Upper lobe of left lung (tissue), 6 donors: Measurements from ENCODE around the gene AAR2. TPM values are rescaled to one million over a fixed set of nuclear protein-coding genes. Genes with fewer than 3 reads are reported as not detected.

Source experiments
- ATAC-seq, 2 donors: fragments of 200-7000 bp; cut with Tn5 transposase; one replicate each; pipeline ENCODE4 v1.9.1; 2022; ENCODE audit warnings: mild to moderate bottlenecking in 2 of 2, moderate library complexity in 2 of 2; ENCODE audit not compliant: low FRiP score in 2 of 2
- DNase-seq, 2 donors: peaks; one replicate each; pipeline ENCODE4 v3.0.0-alpha.2; 2019 to 2020
- H3K27ac ChIP-seq, 4 donors: fragments of 200-600 bp; sonication (generic); one replicate each; pipeline ENCODE4 v1.5.1; 2016 to 2019
- H3K27me3 ChIP-seq, 4 donors: fragments of 200-600 bp; sonication (generic); one replicate each; pipeline ENCODE4 v1.5.1; 2017 to 2019
- H3K36me3 ChIP-seq, 4 donors: fragments of 200-600 bp; sonication (generic); one replicate each; pipeline ENCODE4 v1.5.1; 2016 to 2019
- H3K4me1 ChIP-seq, 4 donors: fragments of 200-600 bp; sonication (generic); one replicate each; pipeline ENCODE4 v1.5.1; 2018 to 2019
- H3K4me3 ChIP-seq, 4 donors: fragments of 200-600 bp; sonication (generic); one replicate each; pipeline ENCODE4 v1.5.1; 2017 to 2019; ENCODE audit warnings: mild to moderate bottlenecking in 2 of 4, moderate library complexity in 1 of 4
- H3K9me3 ChIP-seq, 4 donors: fragments of 200-600 bp; sonication (generic); one replicate each; pipeline ENCODE4 v1.5.1; 2018 to 2019
- EP300 ChIP-seq, 4 donors: sonication (generic); formaldehyde crosslinking; IDR thresholded peaks; one replicate each; pipeline ENCODE4 v1.5.1; 2017; ENCODE audit warnings: antibody characterized with exemption in 4 of 4, control low read depth in 2 of 4
- POLR2A ChIP-seq, 4 donors: fragments of 450-650 bp; IDR thresholded peaks; one replicate each; pipeline ENCODE4 v1.5.1; 2016 to 2017; ENCODE audit warnings: antibody characterized with exemption in 4 of 4, mild to moderate bottlenecking in 2 of 4
- POLR2AphosphoS5 ChIP-seq, 2 donors: sonication (generic); formaldehyde crosslinking; IDR thresholded peaks; one replicate each; pipeline ENCODE4 v1.5.1; 2017; ENCODE audit warnings: antibody characterized with exemption in 2 of 2
- WGBS, 2 donors: methylation state at CpG; one replicate each; pipeline ENCODE4 v1.1.5; 2017 to 2018; 5-methylcytosine and 5-hydroxymethylcytosine counted together
- total RNA-seq, 6 donors: library from RNA; depleted of rRNA in 4 of 6; stranded (reverse); fragments of >200 nt in 4 of 6; gene quantifications; one replicate each; pipeline versions ENCODE4 v1.1.0 to v1.2.1, GENCODE V29; 2016 to 2021
- TF ChIP-seq, protein P1 (sequence below), 6 experiments: fragments of 450-650 bp in 4 of 6; fragments of 200-600 bp in 2 of 6; sonication (generic) in 2 of 6; IDR thresholded peaks; one replicate each; pipeline ENCODE4 v1.5.1; 2016 to 2019; ENCODE audit warnings: antibody characterized with exemption in 6 of 6
- donor health status: DM: no; HTN: no; CAD: no; lungs with moderate emphysema.
- donor health status: DM: no; HTN: yes; CAD: no; lungs with severe emphysema.

Gene AAR2
- total RNA-seq, 6 donors from 2014 or later, result 19.9 to 42.0 (median 25.3) TPM

DNA sequence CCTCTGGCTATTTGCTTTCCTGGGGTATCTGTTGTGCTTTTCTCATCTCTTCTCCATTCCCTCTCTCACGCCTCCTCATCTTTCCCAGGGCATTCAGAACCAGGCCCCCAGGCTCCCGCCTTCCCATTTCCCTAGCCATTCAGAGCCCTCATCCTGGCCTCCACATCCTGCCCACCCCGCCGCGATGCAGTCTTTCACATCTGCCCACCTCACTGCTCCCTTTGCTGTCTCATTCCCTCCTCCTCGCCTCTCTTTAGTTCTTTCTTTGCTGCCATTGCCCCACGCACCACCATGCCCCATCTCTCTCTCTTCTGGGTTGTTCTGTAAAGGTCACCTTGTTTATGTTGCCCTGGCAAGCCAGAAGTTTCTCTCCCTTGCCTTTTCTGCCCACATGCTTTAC lies 10.6 kb upstream of the AAR2 start:
- no peak for DNase-seq
- H3K36me3 ChIP-seq, result peaks cover 0 to 34% (median 12%) of the 10 kb centered on the region in 4 donors
- TF ChIP-seq POLR2A (IDR thresholded peaks at IDR 0.05) (no peak), EP300 (IDR thresholded peaks at IDR 0.05) (no peak), POLR2AphosphoS5 (IDR thresholded peaks at IDR 0.05) (no peak)
- TF ChIP-seq, protein P1, sequence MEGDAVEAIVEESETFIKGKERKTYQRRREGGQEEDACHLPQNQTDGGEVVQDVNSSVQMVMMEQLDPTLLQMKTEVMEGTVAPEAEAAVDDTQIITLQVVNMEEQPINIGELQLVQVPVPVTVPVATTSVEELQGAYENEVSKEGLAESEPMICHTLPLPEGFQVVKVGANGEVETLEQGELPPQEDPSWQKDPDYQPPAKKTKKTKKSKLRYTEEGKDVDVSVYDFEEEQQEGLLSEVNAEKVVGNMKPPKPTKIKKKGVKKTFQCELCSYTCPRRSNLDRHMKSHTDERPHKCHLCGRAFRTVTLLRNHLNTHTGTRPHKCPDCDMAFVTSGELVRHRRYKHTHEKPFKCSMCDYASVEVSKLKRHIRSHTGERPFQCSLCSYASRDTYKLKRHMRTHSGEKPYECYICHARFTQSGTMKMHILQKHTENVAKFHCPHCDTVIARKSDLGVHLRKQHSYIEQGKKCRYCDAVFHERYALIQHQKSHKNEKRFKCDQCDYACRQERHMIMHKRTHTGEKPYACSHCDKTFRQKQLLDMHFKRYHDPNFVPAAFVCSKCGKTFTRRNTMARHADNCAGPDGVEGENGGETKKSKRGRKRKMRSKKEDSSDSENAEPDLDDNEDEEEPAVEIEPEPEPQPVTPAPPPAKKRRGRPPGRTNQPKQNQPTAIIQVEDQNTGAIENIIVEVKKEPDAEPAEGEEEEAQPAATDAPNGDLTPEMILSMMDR (IDR thresholded peaks at IDR 0.05), result no peak
- H3K9me3 ChIP-seq, result no peaks in the 10 kb centered on the region
- no peak overlapping the region for H3K4me3 ChIP-seq
- no peaks in the 10 kb centered on the region for H3K27me3 ChIP-seq
- H3K27ac ChIP-seq, result no peak overlapping the region
- WGBS, 2 donors, result 89 to 93% methylated on average over 7 of the region's 7 CpGs
- no peaks in the 10 kb centered on the region for H3K4me1 ChIP-seq
- no peak for ATAC-seq

DNA sequence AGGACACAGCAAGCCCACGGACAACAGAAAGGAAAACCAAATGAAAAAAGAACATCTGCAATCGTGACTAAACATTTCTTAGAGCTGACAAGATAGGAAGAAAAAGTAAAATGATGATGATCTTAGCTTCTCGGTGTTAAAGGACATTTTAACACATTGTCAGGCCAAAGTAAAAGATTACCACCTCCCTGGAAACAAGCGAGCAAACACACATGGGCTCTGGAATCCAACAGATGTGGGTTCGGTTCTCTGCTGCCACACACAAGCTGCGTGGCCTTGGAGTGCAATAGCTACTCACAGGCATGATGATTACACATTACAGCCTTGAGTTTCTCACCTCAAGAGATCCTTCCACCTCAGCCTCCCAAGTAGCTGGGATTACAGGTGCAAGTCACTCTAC lies 7.5 kb upstream of the AAR2 start:
- no peak for TF ChIP-seq POLR2A (IDR thresholded peaks at IDR 0.05)
- TF ChIP-seq, protein P1 (IDR thresholded peaks at IDR 0.05), result no peak
- no peak for TF ChIP-seq EP300 (IDR thresholded peaks at IDR 0.05)
- TF ChIP-seq POLR2AphosphoS5 (IDR thresholded peaks at IDR 0.05), result no peak
- H3K36me3 ChIP-seq, result peaks cover 0 to 21% (median 8%) of the 10 kb centered on the region in 4 donors

DNA sequence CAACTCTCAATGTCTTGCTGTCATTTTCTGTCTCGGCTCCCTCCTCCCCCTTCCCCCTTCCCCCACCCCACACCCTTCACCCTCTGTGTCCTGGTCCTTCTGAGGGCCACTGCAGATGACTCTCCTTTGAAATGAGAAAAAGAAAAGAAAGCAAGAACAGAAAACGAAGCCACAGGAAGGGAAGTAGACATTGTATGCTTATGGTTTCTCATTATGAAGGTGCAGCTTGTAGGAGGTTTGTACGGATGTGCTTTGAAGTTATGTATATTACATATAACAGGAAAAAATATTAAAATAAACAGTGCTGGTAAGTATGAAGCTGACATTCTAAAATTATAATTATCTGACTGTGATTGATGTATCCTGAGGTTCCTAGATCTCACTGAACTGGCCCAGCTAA lies 6.3 kb upstream of the AAR2 start:
- peaks cover 0 to 20% (median 7%) of the 10 kb centered on the region in 4 donors for H3K36me3 ChIP-seq
- no peak for DNase-seq
- TF ChIP-seq, protein P1 (IDR thresholded peaks at IDR 0.05), result no peak
- TF ChIP-seq POLR2A (IDR thresholded peaks at IDR 0.05) (no peak), EP300 (IDR thresholded peaks at IDR 0.05) (no peak), POLR2AphosphoS5 (IDR thresholded peaks at IDR 0.05) (no peak)
- WGBS, 2 donors, result 55 to 59% methylated on average over 3 of the region's 3 CpGs
- ATAC-seq, result no peak
- no peak overlapping the region for H3K4me3 ChIP-seq
- no peak overlapping the region for H3K27ac ChIP-seq
- H3K27me3 ChIP-seq, result no peaks in the 10 kb centered on the region
- no peaks in the 10 kb centered on the region for H3K4me1 ChIP-seq
- H3K9me3 ChIP-seq, result no peaks in the 10 kb centered on the region

More for the DNA sequence above, 7.5 kb upstream of the AAR2 start:
- 63 to 70% methylated on average over 6 of the region's 6 CpGs for WGBS, 2 donors
- DNase-seq (no peak), ATAC-seq (no peak)
- Histone ChIP-seq H3K4me3 (no peak overlapping the region), H3K27me3 (no peaks in the 10 kb centered on the region), H3K9me3 (no peaks in the 10 kb centered on the region), H3K27ac (no peak overlapping the region), H3K4me1 (no peaks in the 10 kb centered on the region)

DNA sequence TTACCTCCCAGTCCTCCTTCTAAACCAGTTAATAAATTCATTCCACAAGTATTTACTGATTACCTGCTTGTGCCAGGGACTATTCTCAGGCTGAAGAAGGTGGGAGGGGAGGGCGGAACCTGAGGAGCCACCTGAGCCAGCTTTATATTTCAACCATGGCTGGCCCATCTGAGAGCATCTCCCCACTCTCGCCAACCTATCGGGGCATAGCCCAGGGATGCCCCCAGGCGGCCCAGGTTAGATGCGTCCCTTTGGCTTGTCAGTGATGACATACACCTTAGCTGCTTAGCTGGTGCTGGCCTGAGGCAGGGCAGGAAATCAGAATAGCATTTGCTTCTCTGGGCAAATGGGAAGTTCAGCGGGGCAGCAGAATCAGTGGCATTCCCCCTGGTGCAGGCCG lies 4.9 kb upstream of the AAR2 start:
- Histone ChIP-seq H3K4me3 (no peak overlapping the region), H3K27me3 (no peaks in the 10 kb centered on the region), H3K4me1 (peaks cover 2 to 8% (median 5%) of the 10 kb centered on the region in 4 donors), H3K9me3 (no peaks in the 10 kb centered on the region), H3K36me3 (peaks cover 0 to 10% (median 3%) of the 10 kb centered on the region in 4 donors), H3K27ac (no peak overlapping the region)
- ATAC-seq, result no peak
- 94 to 96% methylated on average over 5 to 7 of the region's 7 CpGs for WGBS, 2 donors
- TF ChIP-seq, protein P1 (IDR thresholded peaks at IDR 0.05), result no peak
- TF ChIP-seq POLR2AphosphoS5 (IDR thresholded peaks at IDR 0.05), result no peak
- TF ChIP-seq EP300 (IDR thresholded peaks at IDR 0.05), result no peak
- TF ChIP-seq POLR2A (IDR thresholded peaks at IDR 0.05), result no peak
- no peak for DNase-seq

DNA sequence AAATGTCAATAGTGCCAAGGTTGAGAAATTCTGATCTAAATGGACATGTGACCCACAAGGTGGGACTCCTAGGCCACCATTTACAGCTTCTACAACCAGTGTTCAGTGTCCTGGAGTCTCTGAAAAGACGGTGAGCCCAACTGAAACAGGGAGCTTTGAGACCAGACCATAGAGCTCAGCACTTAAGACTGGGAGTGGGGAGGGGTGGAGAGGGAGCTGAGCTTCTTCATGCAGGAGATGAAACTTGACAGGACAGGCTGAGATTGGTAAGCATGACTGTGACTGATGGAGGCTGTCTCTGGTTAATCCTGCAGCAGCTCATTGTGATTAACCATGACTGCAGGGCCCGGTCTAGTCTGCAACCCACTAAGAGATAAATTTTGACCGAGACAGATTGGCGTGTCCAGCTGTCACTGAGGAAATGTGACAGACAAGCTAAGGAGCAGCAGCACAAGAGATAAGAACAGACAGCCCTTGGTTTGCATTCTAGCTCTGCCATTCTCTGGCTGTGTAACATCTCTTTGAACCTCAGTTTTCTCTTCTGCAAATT lies 1.4 kb upstream of the AAR2 start:
- Histone ChIP-seq H3K27me3 (no peaks in the 10 kb centered on the region), H3K4me1 (peaks cover 17 to 34% (median 25%) of the 10 kb centered on the region in 4 donors), H3K27ac (no peak overlapping the region), H3K9me3 (no peaks in the 10 kb centered on the region), H3K36me3 (peaks cover 0 to 7% (median 5%) of the 10 kb centered on the region in 4 donors), H3K4me3 (no peak overlapping the region)
- DNase-seq (no peak), ATAC-seq (no peak)
- TF ChIP-seq EP300 (IDR thresholded peaks at IDR 0.05), result no peak
- TF ChIP-seq, protein P1 (IDR thresholded peaks at IDR 0.05), result no peak
- no peak for TF ChIP-seq POLR2A (IDR thresholded peaks at IDR 0.05)
- no peak for TF ChIP-seq POLR2AphosphoS5 (IDR thresholded peaks at IDR 0.05)
- 91 to 99% methylated on average over 4 of the region's 4 CpGs for WGBS, 2 donors
